ENCODE results near the gene SKA1. TPM values are rescaled to one million over a fixed set of nuclear protein-coding genes. Genes with fewer than 3 reads are reported as not detected.
"Not testable (repeated sequence)": the region's sequence is repeated elsewhere in the genome, so short reads cannot be mapped to it uniquely, and the experiment has no call there.

Gene SKA1
- total RNA-seq, 1 donor from 2014 or later = 13.1 TPM

DNA sequence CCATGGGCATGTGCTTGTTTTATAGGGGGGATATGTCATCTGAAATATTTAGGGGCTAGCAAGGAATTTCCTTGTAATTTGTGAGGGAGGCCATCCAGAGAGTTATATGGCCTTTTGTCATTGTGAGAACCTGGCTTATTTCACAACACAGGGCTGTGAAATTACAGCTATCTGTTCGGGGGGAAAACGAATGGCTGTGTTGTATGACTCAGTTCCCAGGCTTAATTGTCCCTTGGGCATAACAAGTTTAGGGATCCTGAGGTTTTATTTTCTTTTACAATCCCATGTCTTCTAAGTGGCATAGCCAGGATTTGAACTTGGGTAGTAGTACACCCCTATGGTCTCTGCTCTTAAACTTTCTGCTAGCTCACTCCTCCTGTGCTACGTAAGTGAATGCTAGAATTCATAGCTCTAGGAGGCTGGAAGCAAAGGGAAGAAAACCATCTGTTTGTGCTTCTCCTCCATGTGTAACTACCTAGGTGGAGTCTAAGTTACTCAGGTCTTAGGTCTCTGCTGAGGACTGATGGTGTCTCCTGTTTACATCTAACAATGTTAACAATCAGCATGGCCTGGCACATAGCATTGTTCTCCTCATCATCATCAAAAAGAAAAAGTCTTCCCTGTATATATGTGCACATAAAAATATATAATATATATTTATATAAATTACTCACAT is 53.8 kb downstream of the SKA1 start:
- no peak for DNase-seq (ENCODE audit: low read depth, low spot score)

DNA sequence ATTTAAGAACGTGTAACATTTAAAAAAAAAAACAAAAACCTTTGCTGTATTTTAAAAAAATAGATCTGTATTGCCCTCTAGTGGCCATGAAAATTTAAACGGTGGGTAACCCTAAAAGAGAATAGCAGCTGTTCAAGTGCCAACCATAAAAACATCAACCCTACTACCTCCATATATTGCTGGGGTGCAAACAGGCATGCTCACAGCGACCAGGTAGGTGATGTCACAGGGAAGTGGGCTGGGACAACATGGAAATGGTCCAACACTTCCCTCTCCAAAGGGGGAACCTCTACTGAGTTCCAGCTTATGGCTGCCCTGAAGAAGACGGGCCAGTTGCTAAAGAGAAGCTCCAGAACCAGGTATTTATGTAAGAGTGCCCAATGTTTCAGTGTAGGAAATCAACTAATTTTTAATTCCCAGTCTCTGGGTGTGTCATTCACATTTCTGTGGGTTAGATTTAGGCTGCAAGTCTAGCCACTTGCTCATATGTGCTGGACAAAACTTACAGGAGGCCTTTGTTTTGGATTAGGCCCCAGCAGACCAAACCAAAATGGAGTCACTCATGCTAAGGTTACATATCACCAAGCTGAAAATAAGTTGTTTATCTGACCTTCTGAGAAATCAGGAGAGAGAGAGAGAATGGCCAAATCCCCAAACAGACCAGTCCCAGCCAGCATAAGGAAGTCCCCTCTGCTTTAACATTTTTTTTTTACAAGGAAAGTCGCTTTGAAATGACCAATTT is 54.5 kb downstream of the SKA1 start:
- no peak for DNase-seq (ENCODE audit: low read depth, low spot score)

DNA sequence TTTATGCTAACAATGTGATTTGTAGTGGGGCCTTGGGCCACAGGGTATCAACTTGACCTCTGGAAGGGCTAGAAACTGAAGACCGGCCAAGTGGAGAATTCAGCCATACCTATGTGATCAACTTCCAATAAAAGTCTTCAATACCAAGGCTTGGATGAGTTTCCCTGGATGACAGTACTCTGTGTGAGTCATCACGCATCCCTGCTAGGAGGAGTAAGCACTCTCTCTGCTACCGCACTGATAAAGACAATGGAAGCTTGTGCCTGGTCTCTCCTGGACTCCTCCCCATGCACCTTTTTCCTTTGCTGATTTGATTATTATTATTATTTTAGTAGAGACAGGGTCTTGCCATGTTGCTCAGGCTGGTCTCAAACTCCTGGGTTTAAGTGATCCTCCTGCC is 58.1 kb downstream of the SKA1 start:
- DNase-seq (ENCODE audit: low read depth, low spot score) = no peak

DNA sequence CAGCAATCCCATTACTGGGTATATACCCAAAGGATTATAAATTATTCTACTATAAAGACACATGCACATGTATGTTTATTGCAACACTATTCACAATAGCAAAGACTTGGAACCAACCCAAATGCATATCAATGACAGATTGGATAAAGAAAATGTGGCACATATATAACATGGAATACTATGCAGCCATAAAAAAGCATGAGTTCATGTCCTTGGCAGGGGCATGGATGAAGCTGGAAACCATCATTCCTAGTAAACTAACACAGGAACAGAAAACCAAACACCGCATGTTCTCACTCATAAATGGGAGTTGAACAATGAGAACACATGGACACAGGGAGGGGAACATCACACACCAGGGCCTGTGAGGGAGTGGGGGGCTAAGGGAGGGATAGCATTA is 61.9 kb downstream of the SKA1 start:
- DNase-seq (ENCODE audit: low read depth, low spot score) = not testable (repeated sequence)

DNA sequence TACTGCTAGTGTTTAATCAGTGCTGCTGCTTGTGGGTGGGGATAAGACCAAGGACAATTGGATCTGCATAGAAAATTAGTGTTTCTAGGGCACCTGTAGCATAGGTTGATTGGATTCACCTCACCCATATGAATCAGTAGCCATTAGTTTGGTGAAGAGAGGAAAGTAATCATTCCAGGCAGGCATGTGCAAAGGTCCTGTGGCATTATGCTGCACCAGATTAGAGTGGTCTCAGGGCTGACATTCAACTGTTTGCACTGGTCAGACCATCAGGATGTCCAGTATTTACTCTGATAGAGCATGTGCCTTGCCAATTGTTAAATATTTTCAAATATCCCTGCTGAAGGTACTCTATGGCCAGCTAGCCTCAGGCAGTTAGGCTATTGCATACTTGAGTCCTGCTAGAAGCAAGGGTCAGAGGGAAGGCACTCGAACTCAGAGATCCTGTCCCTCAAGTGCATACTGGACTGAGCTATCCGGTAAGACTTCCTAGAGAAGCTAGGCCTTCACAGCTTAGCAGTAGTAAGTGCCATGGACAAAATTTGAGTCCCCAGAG is 64.7 kb downstream of the SKA1 start:
- no peak for DNase-seq (ENCODE audit: low read depth, low spot score)

DNA sequence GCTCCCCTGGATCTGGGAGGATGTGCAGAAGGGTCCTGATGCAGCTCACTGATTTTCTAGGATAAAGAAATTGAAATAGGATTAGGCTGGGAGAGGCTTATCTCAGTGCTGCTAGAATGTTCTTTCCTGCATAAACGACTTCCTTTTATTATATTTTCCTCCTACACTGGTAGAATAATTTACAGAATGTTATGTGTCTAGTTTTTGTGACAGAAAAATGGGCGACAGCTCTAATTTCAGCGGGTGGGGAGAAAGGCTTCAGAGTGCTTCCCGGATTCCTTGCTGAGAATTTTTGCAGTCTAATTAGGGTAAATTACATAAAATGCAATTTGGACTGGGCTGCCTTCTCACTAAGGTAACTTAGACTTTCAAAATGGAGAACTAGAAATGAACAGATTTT is 66.2 kb downstream of the SKA1 start:
- no peak for DNase-seq (ENCODE audit: low read depth, low spot score)

DNA sequence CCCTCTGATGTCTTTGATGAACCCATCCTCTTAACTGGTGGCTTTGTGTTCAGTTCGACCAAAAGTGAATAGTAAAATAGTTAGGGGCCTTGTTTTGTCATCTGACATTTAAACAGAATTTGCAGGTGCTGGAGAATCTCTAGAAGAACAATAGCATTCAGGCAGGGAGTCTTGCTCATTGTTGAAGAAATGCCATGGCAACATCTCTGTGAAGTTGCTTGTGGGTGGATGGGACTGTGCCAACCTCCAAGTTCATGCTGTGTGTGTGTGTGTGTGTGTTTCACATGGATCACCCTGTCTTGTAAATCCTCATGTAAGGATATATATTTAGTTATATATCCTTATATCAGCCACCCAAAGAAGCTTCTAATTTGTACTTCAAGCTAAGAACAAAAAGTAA is 66.7 kb downstream of the SKA1 start:
- no peak for DNase-seq (ENCODE audit: low read depth, low spot score)

Other genes with a start within 250 kb of the SKA1 start
- 0.14 and 0.20 TPM in 2 replicates for gene MYO5B, start 179.9 kb upstream of the SKA1 start, total RNA-seq
- gene CFAP53, start 108.6 kb upstream of the SKA1 start, total RNA-seq = 0.13 and 0.18 TPM in 2 replicates
- 49.9 and 69.6 TPM in 2 replicates for gene MBD1, start 93.5 kb upstream of the SKA1 start, total RNA-seq
- 40.8 and 52.1 TPM in 2 replicates for gene CXXC1, start 87.4 kb upstream of the SKA1 start, total RNA-seq
- not detected in 2 replicates for gene MAPK4, start 185.0 kb downstream of the SKA1 start, total RNA-seq

Measured in pulmonary artery endothelial cell (primary cell).